Measurements from ENCODE around the gene SLC22A3.
"Not testable (repeated sequence)": the region's sequence is repeated elsewhere in the genome, so short reads cannot be mapped to it uniquely, and the experiment has no call there.

Gene SLC22A3, protein sequence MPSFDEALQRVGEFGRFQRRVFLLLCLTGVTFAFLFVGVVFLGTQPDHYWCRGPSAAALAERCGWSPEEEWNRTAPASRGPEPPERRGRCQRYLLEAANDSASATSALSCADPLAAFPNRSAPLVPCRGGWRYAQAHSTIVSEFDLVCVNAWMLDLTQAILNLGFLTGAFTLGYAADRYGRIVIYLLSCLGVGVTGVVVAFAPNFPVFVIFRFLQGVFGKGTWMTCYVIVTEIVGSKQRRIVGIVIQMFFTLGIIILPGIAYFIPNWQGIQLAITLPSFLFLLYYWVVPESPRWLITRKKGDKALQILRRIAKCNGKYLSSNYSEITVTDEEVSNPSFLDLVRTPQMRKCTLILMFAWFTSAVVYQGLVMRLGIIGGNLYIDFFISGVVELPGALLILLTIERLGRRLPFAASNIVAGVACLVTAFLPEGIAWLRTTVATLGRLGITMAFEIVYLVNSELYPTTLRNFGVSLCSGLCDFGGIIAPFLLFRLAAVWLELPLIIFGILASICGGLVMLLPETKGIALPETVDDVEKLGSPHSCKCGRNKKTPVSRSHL

DNA sequence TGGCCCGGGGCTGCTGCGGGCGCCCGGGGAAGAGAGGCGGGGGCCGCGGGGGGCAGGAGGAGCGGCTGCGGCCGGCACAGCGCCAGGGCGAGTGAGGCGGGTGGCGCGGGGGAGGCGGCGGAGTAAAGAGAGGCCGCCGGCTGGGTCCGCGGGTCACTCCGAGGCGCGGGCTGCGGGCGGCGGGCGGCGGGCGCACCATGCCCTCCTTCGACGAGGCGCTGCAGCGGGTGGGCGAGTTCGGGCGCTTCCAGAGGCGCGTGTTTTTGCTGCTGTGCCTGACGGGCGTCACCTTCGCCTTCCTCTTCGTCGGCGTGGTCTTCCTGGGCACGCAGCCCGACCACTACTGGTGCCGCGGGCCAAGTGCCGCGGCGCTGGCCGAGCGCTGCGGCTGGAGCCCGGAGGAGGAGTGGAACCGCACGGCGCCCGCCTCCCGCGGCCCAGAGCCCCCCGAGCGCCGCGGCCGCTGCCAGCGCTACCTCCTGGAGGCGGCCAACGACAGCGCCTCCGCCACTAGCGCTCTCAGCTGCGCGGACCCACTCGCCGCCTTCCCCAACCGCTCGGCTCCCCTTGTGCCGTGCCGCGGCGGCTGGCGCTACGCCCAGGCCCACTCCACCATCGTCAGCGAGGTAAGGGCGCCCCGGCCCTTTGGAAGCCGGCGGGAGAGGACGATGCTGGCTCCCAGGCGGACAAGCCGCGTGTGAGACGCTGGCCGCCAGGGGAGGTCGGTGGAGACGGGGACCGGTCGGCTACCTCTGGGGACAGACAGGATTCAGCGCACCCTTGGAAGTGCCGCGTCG lies at the start of gene SLC22A3:
TSS of gene SLC22A3 (plus strand) at position 156 of the 797 bp plus-strand sequence. CDS start at position 198, 42 bp downstream.
- DNase-seq = no peak

DNA sequence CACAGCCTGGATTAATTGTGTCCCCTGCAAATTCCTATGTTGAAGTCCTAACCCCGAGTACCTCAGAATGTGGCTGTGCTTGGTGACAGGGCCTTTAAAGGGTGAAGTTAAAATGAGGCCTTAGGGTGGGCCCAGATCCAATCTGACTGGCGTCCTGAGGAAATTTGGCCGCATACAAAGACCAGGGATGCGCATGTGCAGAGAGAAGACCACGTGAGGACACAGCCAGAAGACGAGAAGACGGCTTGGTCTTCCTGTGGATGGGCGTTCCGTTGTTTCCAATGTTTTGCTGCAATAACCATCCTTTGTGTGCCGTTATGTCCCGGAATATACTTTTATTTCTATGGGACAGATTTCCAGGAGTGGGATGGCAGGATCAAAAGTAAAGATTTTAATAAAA lies 48.6 kb upstream of the SLC22A3 start:
- no peak for DNase-seq

DNA sequence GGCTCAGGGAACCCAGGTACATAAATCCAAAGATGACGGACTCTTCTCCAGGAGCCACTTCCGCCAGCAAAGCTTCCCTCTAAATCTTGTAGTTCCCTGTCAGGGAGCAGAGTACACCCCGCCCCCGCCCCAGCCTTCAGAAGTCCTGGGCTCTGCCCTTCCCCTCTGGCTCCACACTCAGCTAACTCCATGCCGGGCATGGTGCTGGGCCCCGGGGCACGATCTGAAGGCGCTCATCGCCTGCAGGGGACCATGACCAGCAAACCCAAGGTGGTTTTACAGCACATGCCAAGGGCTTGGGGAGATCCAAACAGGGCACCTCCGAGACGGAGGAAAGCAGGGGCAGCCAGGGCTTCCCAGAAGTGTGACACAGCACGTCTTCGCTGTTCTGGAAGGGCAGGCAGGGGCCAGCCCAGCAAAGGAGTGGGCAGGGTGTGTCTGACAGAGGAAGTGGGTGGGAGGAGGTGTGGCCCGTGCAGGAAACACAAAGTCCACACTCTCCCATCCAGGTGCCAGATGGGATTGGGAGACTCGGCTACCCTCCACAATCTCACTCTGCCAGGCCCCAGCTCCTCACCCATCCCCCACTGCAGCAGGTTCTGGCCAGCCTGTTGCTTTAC lies 48.0 kb upstream of the SLC22A3 start:
- DNase-seq = no peak

DNA sequence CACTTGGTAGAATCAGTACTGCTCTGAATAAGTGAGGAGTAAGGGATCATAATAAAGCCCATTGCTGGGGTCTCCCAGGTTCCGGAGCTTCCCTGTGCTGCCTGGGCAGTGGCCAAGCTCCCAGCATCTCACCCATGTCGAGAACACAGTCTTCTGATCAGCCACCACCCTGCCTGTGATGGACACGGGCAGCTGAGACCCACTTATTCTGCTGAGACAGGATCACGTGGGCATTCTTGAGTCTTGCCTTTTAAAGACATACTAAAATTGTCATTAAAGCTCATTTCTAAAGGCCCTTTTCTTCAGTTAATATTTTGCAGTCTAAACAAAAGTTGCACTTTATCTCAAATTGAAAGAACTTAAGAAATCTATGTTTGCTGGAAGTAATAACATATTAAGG lies 46.8 kb upstream of the SLC22A3 start:
- DNase-seq = no peak

DNA sequence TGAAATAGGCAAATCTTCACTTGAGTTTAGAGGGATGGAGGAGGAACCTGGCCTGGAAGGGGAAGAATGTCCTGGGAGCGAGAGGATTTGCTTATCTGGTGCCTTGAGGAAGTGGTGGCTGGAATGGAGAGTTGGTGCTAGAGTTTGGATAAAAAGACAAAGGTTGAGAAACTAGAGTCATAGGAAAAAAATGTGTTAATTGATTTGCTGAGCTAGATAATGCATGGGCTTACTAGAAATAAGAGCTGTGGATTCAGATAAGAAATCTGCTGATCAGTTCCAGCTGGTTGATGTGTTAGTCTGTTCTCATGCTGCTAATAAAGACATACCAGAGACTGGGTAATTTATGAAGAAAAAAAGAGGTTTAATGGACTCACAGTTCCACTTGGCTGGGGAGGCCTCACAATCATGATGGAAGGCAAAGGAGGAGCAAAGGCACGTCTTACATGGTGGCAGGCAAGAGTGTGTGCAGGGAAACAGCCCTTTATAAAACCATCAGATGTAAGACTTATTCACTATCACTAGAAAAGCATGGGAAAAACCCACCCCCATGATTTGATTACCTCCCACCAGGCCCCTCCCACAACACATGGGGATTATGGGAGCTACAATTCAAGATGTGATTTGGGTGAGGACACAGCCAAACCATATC lies 45.6 kb upstream of the SLC22A3 start:
- DNase-seq = not testable (repeated sequence)

DNA sequence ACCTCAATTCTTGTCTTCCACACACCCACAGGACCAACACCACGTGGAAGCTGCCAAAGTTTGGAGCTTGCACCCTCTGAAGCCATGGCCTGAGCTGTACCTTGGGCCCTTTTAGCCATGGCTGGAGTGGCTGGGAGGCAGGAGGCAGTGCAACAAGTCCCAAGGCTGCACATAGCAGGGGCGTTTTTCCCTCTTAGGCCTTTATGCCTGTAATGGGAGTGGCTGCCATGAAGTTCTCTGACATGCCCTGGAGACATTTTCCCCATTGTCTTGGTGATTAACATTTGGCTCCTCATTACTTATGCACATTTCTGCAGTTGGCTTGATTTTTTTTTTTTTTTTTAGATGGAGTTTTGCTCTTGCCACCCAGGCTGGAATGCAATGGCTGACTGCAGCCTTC lies 44.4 kb upstream of the SLC22A3 start:
- DNase-seq = no peak

DNA sequence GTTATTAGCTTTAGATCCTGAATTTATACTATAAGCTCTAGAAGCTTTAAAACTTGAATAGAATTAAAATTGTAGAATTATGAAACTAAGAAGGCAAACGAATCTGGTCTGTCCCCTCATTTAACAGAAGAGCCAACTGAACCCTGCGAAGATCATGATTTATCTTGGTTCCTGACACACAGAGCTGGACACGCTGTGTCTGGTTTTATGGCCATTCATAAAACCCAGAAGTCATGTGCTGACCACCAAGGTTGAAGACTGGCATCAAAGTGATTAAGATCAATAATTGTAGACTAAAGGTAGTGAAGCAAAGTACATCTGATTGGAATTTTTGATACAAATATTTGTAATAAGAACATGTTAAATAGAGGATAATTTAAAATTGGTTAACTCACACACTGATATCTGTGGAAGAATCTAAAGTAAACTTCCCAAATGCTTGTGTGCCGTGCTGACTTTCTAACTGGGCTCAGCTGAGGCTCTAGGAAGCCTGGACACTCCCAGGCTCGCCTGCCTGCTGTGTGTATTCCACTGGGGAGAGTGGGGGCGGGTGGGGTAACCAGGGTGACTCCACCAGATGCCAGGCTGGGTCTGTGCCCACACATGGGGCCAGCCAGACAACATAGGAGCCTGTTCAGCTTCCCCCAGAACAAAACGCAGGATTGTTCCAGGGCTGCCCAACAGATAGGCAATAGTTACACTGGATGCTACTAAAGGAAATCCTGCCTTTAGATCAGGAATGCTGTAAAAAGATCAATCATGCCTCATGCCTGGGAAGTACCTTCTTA lies 42.1 kb upstream of the SLC22A3 start:
- no peak for DNase-seq

DNA sequence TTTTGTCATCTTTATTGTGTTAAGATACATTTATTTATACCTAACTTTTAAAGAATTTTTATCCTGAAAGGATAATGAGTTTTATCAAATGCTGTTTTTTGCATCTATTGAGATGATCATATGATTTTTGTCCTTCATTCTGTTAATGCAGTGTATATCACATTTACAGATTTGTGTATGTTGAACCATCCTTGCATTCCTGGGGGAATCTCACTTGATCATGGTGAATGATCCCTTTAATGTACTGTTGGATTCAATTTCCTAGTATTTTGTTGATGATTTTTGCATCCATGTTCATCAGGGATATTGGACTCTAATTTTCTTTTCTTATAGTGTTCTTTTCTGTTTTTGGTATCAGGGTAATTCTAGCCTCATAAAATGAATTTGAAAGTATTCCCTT lies 38.5 kb upstream of the SLC22A3 start:
- no peak for DNase-seq

DNA sequence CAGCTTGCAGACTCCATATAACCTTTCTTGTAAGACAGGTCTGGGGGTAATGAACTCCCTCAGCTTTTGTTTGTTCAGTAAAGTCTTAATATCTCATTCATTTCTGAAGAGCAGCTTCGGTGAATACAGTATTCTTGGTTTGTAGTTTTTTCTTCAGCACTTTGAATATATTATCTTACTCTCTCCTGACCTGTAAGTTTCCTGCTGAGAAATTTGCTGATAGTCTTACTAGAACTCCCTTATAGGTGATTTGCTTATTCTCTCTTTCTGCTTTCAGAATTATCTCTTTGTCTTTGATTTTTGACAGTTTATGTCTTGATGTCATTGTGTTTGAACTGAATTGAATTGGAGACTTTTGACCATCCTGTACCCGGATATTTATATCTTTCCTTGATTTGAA lies 35.3 kb upstream of the SLC22A3 start:
- no peak for DNase-seq

DNA sequence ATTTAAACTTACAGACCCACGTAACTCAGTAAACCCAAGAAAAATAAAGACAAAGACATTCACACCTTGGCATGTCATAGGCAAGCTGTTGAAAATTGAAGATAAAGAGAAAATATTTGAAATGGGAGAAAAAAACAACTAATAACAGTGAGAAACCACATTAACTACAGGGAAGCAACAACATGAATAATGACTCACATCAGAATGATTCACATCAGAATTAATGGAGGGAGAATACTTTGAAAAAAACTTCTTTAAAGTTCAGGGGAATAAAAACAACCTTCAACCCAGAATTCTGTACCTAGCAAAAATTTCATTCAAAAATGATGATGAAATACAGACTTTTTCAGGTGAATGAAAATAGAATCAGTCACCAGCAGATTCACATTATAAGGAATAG lies 32.9 kb upstream of the SLC22A3 start:
- DNase-seq = no peak

DNA sequence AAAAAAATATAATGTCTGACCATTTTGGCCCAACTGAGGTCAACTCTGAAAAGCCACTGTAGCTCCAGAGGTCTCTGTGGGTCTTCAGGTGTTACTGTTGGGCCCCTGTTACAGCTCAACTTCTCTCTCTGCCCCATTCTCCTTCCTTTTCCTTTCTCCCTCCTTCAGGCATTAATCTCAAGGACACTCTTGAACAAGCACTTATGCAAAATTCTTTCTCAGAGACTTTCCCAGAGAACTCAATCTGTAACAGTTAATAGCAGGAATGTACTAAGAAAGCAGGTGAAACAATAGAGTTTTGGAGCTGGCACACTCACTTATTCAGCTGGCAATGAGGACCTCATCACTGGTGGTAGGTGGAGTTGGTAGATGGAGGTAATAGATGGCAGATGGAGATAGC lies 31.9 kb upstream of the SLC22A3 start:
- DNase-seq = no peak

DNA sequence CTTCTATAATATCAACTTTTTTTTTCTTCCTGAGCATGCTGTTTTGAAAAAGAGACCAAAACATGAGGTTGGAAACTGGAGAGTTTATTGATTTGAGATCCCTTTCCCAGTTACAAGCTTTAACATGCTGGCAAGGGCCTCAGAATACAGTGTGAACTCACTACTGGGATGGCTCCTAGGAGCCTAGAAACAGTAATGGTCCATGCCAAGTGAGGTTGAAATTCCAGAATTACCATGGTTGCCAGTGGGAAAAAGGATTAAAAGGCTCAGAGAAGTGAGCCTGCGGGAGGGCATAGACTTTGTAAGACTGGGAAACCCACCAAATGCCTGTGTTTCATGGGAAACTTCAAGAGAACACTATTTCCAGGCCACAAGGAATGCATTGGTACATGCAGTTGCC lies 28.9 kb upstream of the SLC22A3 start:
- DNase-seq = no peak

DNA sequence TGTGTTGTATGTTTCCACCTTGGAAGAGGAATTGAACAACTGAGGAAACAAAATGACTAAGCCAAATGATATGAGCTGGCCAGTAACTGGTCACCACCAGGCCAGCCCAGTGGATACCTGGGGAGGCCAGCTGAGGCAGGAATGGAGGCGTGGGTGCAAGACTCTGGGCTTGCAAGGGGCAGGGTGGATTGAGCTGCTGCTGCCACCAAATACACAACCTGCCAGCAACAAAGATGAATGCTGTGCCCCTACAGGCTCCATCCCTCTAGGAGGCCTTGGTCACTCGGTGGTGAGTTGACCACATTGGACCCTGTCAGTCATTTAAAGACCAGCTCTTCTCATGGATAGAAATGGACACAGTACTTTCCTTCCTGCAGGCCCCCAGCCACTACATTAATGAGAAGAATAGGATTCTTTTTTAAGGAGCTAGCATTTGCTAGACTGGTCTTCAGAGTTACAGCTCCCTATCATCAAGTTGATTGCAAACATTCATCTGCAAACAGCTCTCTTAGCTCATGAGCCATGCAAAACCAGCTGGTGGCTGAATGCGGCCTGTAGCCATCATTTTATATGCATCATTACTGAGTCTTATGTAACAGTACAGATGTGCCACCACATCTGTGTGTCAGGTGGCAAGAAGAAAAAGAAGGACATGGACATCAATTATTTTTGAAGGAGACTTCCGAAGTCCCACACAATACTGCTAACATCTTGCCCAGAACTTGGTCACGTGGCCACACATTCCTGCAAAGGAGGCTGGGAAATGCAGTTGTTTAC lies 26.3 kb upstream of the SLC22A3 start:
- no peak for DNase-seq

DNA sequence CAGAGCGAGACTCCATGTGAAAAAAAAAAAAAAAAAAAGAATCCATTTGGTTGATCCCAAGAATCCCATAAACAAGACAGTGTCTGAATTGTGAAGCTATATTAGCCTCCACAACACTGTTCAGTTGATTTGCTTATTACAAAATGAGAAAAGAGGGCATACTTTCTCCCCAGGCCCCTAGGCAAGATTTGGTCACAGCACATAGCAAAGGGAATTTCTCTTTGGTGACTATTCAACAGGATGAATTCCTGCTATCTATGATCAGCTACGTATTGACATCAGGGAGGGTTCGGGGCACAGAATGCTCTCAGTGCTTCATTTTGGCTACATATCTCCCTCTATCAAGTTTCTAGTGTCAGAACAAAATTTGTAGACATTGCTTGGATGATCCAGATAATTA lies 20.2 kb upstream of the SLC22A3 start:
- DNase-seq = no peak

DNA sequence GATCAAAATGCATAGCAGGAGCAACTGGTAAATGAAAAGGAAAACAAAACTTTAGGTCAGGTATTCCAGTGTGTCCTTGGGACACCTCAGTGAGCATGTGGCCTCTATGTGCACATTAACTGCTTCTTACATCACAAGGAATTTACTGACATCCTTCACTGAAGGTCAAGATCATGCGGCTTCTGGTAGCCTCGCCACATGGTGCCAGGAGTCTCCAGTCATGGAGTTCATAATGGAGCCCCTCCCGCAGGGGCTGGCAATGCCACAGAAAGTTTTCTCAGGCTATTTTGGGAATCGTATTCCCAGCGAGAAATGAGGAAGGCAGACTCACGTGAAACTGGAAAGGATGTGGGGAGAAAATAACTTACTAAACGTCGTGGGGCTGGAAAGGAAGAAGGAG lies 19.7 kb upstream of the SLC22A3 start:
- DNase-seq = no peak

DNA sequence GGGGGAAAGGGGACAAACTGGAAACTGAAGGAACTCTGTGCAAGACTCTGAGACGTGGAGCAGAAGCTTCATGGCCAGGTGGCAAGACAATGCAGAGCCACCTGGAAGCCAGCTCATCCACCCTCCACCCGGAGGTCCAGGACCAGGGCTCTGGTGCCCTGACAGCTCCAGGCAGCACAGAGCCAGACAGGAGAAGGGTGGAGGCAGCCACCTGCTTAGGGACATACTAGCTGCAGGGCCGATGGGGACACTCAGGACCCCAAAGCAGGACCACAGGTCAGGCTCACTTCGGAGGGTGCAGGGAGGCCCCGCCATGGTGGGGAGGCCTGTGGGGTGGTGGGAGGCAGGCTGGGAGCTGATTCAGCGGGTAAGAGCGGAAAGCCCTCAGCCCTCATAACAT lies 19.0 kb upstream of the SLC22A3 start:
- no peak for DNase-seq

DNA sequence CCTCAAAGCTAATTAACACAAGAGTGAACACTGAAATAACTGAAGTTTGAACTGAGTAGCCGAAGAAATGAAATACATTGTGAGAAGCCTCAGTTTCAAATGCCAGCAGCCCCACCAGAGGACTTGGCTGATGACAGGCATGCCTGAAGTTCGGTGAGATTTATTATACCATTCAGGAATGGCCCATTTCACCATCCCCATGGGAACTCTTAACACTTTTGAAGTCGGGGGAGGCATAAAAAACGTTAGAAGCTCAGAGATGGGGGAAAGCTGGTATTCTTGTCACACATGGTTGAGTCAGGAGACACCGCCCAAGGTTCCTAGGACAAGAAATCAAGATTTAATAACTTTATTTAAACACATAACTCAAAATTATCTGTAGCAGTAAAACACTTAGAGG lies 17.6 kb upstream of the SLC22A3 start:
- no peak for DNase-seq

DNA sequence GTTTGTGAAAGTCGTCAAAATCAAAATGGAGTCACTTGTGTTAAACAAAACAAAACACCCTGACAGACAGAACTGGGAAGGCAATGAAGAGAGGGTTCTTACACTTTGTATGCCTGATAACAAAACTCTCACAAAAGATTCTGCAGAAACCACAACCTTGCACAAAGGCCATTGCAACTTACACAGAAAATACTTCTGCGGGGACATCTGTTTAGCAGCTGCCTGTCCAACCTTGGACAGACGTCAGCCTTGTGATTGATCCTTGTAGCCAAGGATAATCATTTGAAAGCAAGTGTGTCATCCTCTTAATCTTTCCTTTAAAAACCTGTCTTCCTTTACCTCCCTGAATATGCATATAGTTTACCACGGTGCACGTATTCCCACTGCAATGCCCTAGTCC lies 17.0 kb upstream of the SLC22A3 start:
- DNase-seq = no peak

DNA sequence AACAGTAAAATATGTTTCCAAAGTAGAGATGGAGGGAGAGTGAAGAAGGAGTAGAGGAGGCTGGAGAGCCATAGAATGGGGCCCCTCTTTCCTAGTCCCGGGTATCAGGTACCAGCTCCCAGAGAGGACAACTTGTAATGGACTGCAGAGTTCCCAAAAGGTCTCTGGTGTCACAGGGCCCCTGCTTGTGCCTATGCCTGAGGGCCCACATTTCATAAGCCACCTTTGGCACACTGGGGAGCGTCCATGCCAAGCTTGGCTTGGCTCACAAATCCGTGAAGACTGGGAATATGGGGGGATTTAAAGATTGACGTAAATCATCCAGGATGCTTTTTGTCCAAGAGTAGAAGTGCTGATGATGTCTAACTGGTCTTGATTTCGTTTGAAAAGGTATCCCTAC lies 16.4 kb upstream of the SLC22A3 start:
- DNase-seq = no peak

DNA sequence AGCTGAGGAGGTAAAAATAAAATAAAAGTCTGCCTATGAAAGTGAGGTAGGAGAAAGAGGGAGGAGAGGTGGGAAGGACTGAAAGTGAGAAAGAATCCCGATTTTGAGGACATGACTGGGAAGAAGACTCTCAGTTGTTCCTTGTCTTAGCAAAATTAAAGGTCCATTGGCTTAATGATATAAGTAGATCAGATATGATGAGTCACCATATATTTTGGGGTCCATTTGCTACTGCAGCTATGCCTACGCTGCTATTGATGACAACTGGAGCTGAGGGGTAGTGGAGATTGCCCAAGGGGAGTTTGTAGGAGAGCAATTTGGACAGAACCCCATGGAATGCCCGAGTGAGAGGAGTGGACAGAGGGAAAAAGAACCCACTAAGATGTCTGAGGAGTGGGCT lies 15.1 kb upstream of the SLC22A3 start:
- DNase-seq = no peak

DNA sequence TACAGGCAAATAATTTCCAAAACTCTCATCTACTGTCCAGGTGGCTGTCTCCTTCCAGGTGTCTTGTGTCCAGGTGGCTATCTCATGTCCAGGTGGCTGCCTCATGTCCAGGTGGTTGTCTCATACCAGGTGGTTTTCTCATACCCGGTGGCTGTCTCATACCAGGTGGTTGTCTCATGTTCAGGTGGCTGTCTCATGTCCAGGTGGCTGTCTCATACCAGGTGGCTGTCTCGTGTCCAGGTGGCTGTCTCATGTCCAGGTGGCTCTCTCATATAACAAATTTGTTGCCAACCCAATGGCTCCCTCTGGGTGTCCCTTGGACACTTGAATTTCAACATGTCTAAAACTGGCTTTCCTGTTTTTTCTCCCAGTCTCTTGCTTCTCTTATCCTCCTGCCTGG lies 14.3 kb upstream of the SLC22A3 start:
- DNase-seq = no peak

Measured in NCI-H1930 (cell line).